ENCODE results near the gene CTNNA2. TPM values are rescaled to one million over a fixed set of nuclear protein-coding genes. Genes with fewer than 3 reads are reported as not detected.

The CTNNA2 gene
- total RNA-seq, 2 donors from 2014 or later: 0.17 to 0.88 TPM

GRCh38 chr2:80238692-80239469, 726.0 kb downstream of the CTNNA2 start:
- no peaks in the 10 kb centered on the region for H3K9me3 ChIP-seq
- H3K36me3 ChIP-seq: no peaks in the 10 kb centered on the region
- no peak overlapping the region for H3K4me3 ChIP-seq
- no peak overlapping the region for H3K27ac ChIP-seq
- intact Hi-C loops (cut with DNase I): no loop called here
- no peak overlapping the region for H3K9ac ChIP-seq (ENCODE audit: low read depth in 2 of 2, low read length in 2 of 2)
- no peaks in the 10 kb centered on the region for H3K4me1 ChIP-seq
- peak; percentile 82 for TF ChIP-seq CTCF (IDR thresholded peaks at IDR 0.05)
- H3K27me3 ChIP-seq: no peaks in the 10 kb centered on the region
- peak; percentile 63 for DNase-seq

- Histone ChIP-seq H3K27me3 (no peaks in the 10 kb centered on the region), H3K9me3 (no peaks in the 10 kb centered on the region), H3K9ac (ENCODE audit: low read depth in 2 of 2, low read length in 2 of 2) (no peak overlapping the region), H3K4me3 (no peak overlapping the region), H3K36me3 (no peaks in the 10 kb centered on the region), H3K27ac (no peak overlapping the region), H3K4me1 (no peaks in the 10 kb centered on the region)
- no peak for TF ChIP-seq CTCF (IDR thresholded peaks at IDR 0.05)
- intact Hi-C loops (cut with DNase I): loop anchor here (10.0 kb wide), 1 partner anchor 308 kb away; no protein-coding TSS in a partner anchor
- DNase-seq: no peak
These were observed 729.6 kb downstream of the CTNNA2 start for GRCh38 chr2:80242355-80242910.

GRCh38 chr2:80244905-80245584, 732.2 kb downstream of the CTNNA2 start:
- no peaks in the 10 kb centered on the region for H3K27me3 ChIP-seq
- H3K36me3 ChIP-seq: no peaks in the 10 kb centered on the region
- H3K9me3 ChIP-seq: no peaks in the 10 kb centered on the region
- no peak overlapping the region for H3K9ac ChIP-seq (ENCODE audit: low read depth in 2 of 2, low read length in 2 of 2)
- no peak for TF ChIP-seq CTCF (IDR thresholded peaks at IDR 0.05)
- intact Hi-C loops (cut with DNase I): loop anchor here (10.0 kb wide), 1 partner anchor 310 kb away; no protein-coding TSS in a partner anchor
- H3K4me3 ChIP-seq: no peak overlapping the region
- H3K27ac ChIP-seq: no peak overlapping the region
- no peak for DNase-seq
- no peaks in the 10 kb centered on the region for H3K4me1 ChIP-seq

DNA sequence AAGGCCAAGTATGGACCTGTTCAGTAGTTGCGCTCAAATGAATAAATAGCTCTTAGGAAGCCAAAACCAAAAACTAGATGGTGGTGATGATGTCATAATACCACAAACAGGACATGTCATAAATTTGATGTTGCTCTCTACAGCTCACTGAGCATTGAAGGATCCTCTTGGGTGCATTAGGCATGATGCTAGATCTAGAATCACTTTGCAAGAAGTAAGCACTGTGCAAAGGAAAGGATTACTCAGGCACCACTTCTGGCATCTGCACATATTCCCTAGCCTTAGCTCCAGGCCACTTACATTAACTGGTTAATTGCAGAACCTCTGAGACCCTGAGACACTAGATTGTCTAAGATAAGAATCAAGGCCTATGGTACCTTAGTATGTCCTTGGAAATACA, 733.7 kb downstream of the CTNNA2 start:
- Histone ChIP-seq H3K27me3 (no peaks in the 10 kb centered on the region), H3K4me1 (no peaks in the 10 kb centered on the region), H3K9ac (ENCODE audit: low read depth in 2 of 2, low read length in 2 of 2) (no peak overlapping the region), H3K36me3 (no peaks in the 10 kb centered on the region), H3K9me3 (no peaks in the 10 kb centered on the region), H3K27ac (no peak overlapping the region), H3K4me3 (no peak overlapping the region)
- intact Hi-C loops (cut with DNase I): loop anchor here (10.0 kb wide), 1 partner anchor 312 kb away; no protein-coding TSS in a partner anchor
- DNase-seq: no peak
- no peak for TF ChIP-seq CTCF (IDR thresholded peaks at IDR 0.05)

GRCh38 chr2:80247339-80247738, 734.5 kb downstream of the CTNNA2 start:
- DNase-seq: no peak
- Histone ChIP-seq H3K27ac (no peak overlapping the region), H3K36me3 (no peaks in the 10 kb centered on the region), H3K4me3 (no peak overlapping the region), H3K4me1 (no peaks in the 10 kb centered on the region), H3K9me3 (no peaks in the 10 kb centered on the region), H3K9ac (ENCODE audit: low read depth in 2 of 2, low read length in 2 of 2) (no peak overlapping the region), H3K27me3 (no peaks in the 10 kb centered on the region)
- intact Hi-C loops (cut with DNase I): loop anchor here (10.0 kb wide), 1 partner anchor 313 kb away; no protein-coding TSS in a partner anchor
- TF ChIP-seq CTCF (IDR thresholded peaks at IDR 0.05): no peak

Data from colonic mucosa (tissue), 4 donors.